ENCODE data around the gene KCNH6.

The KCNH6 gene

DNA sequence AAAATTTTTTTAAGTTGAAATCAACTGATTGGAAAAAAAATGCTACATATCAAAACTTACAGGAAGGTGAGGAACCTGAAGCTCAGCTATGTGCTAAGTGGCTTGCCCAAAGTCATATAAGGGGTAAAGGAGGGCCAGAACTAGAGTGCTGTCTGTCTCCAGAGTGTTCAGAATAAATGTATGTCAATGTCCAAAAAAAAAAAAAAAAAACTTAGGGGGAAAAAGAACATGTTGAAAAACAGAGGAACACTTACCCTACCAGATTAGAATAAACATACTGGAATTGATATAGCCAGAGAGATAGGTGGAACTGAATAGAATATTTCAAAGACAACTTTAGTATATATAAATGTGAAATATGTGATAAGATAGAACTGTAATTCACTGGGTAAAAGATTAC lies 38.7 kb downstream of the KCNH6 start:
- DNase-seq (ENCODE audit: low read depth): no peak
- H3K4me3 ChIP-seq (ENCODE audit: control insufficient read depth, low read depth, low read length): no peak overlapping the region
- TF ChIP-seq, protein P1, sequence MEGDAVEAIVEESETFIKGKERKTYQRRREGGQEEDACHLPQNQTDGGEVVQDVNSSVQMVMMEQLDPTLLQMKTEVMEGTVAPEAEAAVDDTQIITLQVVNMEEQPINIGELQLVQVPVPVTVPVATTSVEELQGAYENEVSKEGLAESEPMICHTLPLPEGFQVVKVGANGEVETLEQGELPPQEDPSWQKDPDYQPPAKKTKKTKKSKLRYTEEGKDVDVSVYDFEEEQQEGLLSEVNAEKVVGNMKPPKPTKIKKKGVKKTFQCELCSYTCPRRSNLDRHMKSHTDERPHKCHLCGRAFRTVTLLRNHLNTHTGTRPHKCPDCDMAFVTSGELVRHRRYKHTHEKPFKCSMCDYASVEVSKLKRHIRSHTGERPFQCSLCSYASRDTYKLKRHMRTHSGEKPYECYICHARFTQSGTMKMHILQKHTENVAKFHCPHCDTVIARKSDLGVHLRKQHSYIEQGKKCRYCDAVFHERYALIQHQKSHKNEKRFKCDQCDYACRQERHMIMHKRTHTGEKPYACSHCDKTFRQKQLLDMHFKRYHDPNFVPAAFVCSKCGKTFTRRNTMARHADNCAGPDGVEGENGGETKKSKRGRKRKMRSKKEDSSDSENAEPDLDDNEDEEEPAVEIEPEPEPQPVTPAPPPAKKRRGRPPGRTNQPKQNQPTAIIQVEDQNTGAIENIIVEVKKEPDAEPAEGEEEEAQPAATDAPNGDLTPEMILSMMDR (IDR thresholded peaks at IDR 0.05; ENCODE audit: control insufficient read depth, insufficient read depth, low read depth, low read length, missing control alignments): no peak

DNA sequence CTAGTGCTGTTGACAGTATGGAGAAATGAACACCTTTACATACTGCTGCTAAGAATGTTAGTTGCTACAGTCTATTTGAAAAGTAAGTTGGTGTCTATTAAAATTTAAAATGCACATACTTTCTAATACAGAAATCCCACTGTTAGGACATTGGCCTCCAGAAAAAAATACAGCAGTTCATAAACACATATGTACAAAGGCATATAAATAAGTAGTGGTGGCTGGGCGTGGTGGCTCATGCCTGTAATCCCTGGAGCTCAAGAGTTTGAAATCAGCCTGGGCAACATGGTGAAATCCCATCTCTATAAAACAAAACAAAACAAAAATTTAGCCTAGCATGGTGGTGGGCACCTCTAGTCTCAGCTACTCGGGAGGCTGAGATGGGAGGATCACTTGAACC lies 40.2 kb downstream of the KCNH6 start:
- H3K4me3 ChIP-seq (ENCODE audit: control insufficient read depth, low read depth, low read length): no peak overlapping the region
- no peak for DNase-seq (ENCODE audit: low read depth)
- TF ChIP-seq, protein P1 (IDR thresholded peaks at IDR 0.05; ENCODE audit: control insufficient read depth, insufficient read depth, low read depth, low read length, missing control alignments): no peak

DNA sequence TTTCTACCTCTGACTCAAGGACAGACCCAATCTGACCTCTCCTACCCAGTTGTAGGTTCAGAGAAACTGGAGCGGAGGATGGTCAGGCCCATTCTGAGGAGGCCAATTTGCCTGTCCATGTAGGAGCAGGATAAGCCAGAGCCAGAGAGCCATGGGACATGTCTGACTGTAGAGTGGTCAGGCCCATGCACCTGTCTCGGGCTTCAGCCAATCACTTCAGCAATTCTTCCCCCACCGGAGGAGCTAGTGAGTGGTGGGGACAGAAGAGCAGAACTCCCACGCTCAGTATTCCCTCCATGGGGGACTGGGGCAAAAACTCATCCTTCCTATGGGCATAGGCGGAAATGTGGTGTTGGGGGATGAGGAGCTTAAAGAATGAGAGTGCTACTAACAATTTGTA lies 41.4 kb downstream of the KCNH6 start:
- TF ChIP-seq, protein P1 (IDR thresholded peaks at IDR 0.05; ENCODE audit: control insufficient read depth, insufficient read depth, low read depth, low read length, missing control alignments): no peak
- H3K4me3 ChIP-seq (ENCODE audit: control insufficient read depth, low read depth, low read length): no peak overlapping the region
- DNase-seq (ENCODE audit: low read depth): no peak

DNA sequence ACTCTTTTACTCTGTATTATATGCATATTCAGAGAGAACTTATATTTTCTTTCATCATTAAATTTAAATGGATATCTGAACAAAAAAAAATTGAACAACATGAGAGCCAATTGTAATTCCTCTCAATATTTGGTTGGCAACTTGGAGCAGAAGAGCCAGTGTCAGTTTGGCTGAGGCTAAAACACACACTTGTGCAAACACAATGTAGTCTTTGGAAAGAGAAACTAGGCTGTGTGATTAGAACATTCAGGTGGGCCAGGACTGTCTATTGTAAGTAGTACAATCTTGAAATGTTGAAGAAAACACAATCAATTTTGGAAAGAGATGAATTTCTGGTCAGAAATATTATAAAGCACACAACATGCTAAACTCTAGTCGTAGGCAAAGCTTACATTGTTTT lies 44.1 kb downstream of the KCNH6 start:
- H3K4me3 ChIP-seq (ENCODE audit: control insufficient read depth, low read depth, low read length): no peak overlapping the region
- TF ChIP-seq, protein P1 (IDR thresholded peaks at IDR 0.05; ENCODE audit: control insufficient read depth, insufficient read depth, low read depth, low read length, missing control alignments): no peak
- DNase-seq (ENCODE audit: low read depth): no peak

DNA sequence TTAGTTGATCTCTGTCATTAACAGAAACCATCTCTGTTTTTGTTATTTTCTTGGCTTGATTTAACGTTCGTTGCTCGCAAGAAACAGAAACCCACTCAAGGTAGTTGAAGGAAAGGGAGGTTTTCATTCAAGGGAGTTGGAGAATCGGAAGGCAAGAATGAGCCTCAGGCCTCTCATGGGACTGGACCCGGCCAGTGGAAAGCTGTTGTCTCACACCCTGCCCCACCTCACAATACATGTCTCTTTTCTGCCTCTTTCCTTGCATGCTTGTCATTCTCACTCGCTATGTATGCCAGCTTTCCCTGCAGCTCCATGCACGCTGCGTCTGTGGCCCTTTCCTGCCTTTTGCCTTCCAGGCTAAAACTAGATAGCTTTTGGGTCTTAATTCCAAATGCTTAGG lies 45.4 kb downstream of the KCNH6 start:
- H3K4me3 ChIP-seq (ENCODE audit: control insufficient read depth, low read depth, low read length): no peak overlapping the region
- TF ChIP-seq, protein P1 (IDR thresholded peaks at IDR 0.05; ENCODE audit: control insufficient read depth, insufficient read depth, low read depth, low read length, missing control alignments): no peak
- DNase-seq (ENCODE audit: low read depth): no peak

DNA sequence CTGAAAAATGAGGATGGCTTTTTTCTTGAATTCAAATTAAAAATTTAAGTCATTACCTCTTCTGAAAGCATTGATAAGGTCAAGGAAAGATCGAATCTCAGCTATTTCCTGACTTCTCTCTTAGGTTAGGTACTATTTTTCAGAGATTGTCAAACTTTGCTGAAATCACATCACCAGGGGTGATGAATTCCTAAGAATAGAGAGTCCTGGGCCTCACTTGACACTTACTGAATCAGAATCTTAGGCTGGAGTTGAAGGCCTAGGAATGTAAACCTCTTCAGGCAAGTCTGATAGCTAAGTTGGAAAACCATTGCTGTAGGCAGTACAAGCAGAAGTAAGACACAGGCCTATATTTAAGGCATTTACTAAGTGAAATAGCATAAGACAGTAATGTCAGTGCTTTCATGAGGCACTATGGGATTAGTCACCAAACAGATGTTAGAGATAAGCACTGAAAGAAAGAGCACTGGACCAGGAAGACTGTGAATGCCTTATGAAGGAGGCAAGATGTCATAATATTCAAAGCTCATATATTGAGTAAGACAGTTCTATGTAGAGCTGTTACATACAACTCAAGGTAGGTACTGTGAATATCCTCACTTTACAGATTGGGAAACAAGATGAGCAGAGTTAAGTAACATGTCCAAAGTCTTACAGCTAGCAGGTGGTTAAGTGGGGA lies 48.6 kb downstream of the KCNH6 start:
- DNase-seq (ENCODE audit: low read depth): peak; percentile 60
- TF ChIP-seq, protein P1 (IDR thresholded peaks at IDR 0.05; ENCODE audit: control insufficient read depth, insufficient read depth, low read depth, low read length, missing control alignments): no peak
- no peak overlapping the region for H3K4me3 ChIP-seq (ENCODE audit: control insufficient read depth, low read depth, low read length)

All from AG09309 (cell line).